Stimulated activated CD4-positive, alpha-beta T cell treated with anti-CD3 and anti-CD28 coated beads, TNF-alpha, amount 100 ng/mL, for 4 hours (primary cell): ENCODE data around the gene SPAG16.

Experiments
- DNase-seq, 3 experiments: peaks; one replicate each; pipeline ENCODE4 v3.0.0-alpha.2; 2020; ENCODE audit warnings: low read depth in 3 of 3

SPAG16 gene

GRCh38 chr2:214076527-214076926 is 792.3 kb downstream of the SPAG16 start:
- DNase-seq: no peak

- no peak for DNase-seq
Observed at GRCh38 chr2:214077727-214078126, 793.5 kb downstream of the SPAG16 start.

- no peak for DNase-seq
Observed at GRCh38 chr2:214079032-214079431, 794.8 kb downstream of the SPAG16 start.

- DNase-seq: no peak
Observed at GRCh38 chr2:214088536-214088935, 804.3 kb downstream of the SPAG16 start.

GRCh38 chr2:214096208-214096715 is 812.0 kb downstream of the SPAG16 start:
- no peak for DNase-seq

- DNase-seq: no peak
Observed at GRCh38 chr2:214098811-214099210, 814.5 kb downstream of the SPAG16 start.

- no peak for DNase-seq
Observed at GRCh38 chr2:214100488-214100887, 816.2 kb downstream of the SPAG16 start.

- no peak for DNase-seq
Observed at GRCh38 chr2:214103276-214104001, 819.2 kb downstream of the SPAG16 start.

GRCh38 chr2:214104219-214104618 is 820.0 kb downstream of the SPAG16 start:
- no peak for DNase-seq

- no peak for DNase-seq
Observed at GRCh38 chr2:214104967-214105366, 820.7 kb downstream of the SPAG16 start.

GRCh38 chr2:214107726-214108125 is 823.5 kb downstream of the SPAG16 start:
- no peak for DNase-seq

GRCh38 chr2:214108598-214108997 is 824.3 kb downstream of the SPAG16 start:
- DNase-seq: no peak

- no peak for DNase-seq
Observed at GRCh38 chr2:214117054-214117453, 832.8 kb downstream of the SPAG16 start.

GRCh38 chr2:214126135-214126534 is 841.9 kb downstream of the SPAG16 start:
- DNase-seq: no peak

GRCh38 chr2:214127170-214127569 is 842.9 kb downstream of the SPAG16 start:
- DNase-seq: no peak

- no peak for DNase-seq
Observed at GRCh38 chr2:214127571-214127970, 843.3 kb downstream of the SPAG16 start.

- DNase-seq: no peak
Observed at GRCh38 chr2:214128040-214128439, 843.8 kb downstream of the SPAG16 start.

GRCh38 chr2:214130114-214130513 is 845.9 kb downstream of the SPAG16 start:
- no peak for DNase-seq

- no peak for DNase-seq
Observed at GRCh38 chr2:214135966-214136365, 851.7 kb downstream of the SPAG16 start.

GRCh38 chr2:214138779-214139178 is 854.5 kb downstream of the SPAG16 start:
- DNase-seq: no peak

GRCh38 chr2:214139630-214140284 is 855.5 kb downstream of the SPAG16 start:
- no peak for DNase-seq

- DNase-seq: no peak
Observed at GRCh38 chr2:214156971-214157370, 872.7 kb downstream of the SPAG16 start.

- DNase-seq: no peak
Observed at GRCh38 chr2:214158851-214159250, 874.6 kb downstream of the SPAG16 start.
